T47D (cell line): ENCODE data around the gene PAGR1.
"Not testable (repeated sequence)": the region's sequence is repeated elsewhere in the genome, so short reads cannot be mapped to it uniquely, and the experiment has no call there.

Source experiments
- DNase-seq, 2 experiments: peaks; one replicate each; pipeline versions ENCODE4 v3.0.0 to v3.0.0-alpha.2; 2011 to 2012; ENCODE audit warnings: low read depth in 1 of 2, low spot score in 1 of 2
- JUND ChIP-seq: IDR thresholded peaks from 2 replicates; pipeline ENCODE4 v1.6.1; 2012; ENCODE audit warnings: low read depth
- in situ Hi-C: cut with HindIII; loops from 2 replicates; pipeline ENCODE4 v1.10.0; 2016; ENCODE audit warnings: low sequenced_read_pairs, low pct_unique_long_range_greater_than_20kb

The PAGR1 gene

DNA sequence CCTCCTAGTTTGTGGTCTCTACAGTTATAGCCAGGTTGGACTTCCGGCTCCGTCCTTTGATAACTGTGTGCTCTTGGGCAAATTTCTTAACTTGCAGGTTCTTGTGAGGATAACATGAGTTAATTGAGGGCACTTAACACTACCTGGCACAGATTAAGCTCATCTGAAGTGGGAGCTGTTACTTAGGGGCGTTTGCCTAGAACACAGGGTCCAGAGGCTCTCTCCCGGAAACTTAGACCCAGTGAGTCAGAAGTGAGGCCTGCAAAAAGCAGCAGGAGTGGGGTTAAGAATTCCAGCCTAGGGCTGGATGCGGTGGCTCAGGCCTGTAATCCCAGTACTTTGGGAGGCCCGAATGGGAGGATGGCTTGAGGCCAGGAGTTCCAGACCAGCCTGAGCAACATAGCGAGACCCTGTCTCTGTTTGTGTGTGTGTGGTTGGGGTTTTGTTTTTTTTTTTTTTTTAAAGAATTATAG lies 5.7 kb downstream of the PAGR1 start:
- DNase-seq = no peak
- TF ChIP-seq JUND = no peak
- in situ Hi-C loops = no loop called here

DNA sequence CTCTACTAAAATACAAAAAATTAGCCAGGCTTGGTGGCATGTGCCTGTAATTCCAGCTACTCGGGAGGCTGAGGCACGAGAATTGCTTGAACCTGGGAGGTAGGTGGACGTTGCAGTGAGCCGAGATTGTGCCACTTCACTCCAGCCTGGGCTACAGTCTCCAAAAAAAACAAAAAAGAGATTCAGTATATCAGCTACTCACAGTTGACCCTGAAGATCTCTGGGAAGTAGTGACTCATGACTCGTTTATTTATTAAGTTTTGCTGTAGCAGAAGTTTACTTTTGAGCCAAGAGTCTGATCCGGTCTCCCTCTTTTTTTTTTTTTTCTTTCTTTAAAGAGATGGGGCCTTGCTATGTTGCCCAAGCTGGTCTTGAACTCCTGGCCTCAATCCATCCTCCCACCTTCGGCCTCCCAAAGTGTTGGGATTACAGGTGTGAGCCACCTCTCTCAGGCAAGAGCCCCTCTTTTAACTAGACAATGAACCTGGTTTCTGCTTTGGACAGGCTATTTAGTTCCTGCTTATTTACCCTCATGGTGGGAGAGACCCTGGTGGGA lies 8.7 kb downstream of the PAGR1 start:
- no peak for DNase-seq
- no peak for TF ChIP-seq JUND
- in situ Hi-C loops = no loop called here

DNA sequence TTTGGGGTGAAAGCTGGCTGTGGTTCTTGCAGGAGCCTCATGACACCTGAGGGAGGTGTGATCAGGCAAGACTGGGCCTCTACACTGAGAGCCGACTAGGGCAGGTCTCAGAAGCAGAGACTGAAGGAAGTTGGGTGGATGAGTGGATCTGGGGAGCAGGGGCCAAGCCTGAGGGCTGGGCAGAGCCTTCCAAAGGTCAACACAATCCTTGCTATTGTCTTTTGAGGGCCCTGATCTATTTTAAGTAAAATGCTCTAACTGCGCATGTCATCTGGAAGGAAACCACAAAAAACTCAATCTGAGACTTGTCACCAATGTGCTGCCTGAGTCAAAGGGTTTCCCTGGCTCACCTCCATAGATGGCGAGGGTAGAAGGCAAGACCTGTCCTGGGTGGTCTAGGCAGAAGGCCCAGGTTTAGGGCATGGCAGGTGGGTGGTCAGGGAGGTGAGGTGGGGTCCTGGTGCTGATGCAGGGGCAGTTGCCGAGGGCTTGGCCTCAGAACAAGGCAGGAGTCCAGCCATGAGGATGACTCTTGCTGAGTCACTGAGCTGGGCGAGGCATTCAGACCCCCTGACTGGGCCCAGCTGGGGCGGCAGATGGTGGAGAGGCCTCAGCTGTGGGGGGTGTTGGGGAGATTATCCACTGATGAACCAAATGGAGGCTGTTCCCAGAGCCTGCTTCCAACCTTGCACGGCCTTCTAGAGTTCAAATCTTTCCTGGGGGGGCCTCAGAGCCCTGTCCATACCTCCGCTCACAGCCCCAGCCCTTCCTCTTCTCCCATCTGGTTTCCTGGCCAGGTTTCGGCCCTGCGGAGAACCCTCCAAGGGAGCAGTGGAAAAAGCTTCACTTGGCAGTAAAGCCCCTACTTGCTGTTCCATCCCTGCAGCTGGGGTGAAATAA lies 9.4 kb downstream of the PAGR1 start:
- in situ Hi-C loops = no loop called here
- TF ChIP-seq JUND = no peak
- DNase-seq = no peak

DNA sequence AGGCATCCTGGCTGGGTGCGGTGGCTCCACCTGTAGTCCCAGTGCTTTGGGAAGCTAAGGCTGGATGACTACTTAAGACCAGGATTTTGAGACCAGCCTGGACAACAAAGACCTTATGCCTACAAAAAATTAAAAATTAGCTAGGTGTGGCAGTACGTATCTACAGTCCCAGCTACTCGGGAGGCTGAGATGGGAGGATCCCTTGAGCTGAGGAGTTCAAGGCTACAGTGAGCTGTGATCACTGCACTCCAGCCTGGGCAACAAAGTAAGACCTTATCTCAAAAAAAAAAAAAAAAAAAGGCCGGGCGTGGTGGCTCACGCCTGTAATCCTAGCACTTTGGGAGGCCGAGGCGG lies 10.4 kb downstream of the PAGR1 start:
- in situ Hi-C loops = no loop called here
- no peak for TF ChIP-seq JUND
- no peak for DNase-seq

DNA sequence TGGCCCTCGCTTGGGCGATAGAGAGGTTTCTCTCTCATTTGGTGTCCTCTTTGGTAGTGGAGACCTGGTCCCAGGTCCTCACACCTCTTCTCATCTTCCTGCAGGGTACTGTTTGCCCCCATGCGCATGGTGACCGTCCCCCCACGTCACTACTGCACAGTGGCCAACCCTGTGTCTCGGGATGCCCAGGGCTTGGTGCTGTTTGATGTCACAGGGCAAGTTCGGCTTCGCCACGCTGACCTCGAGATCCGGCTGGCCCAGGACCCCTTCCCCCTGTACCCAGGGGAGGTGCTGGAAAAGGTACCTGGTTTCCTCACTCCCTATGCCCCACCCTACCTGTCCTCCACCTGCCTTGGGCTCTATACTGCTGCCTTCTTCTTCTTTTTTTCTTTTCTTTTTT lies 14.8 kb downstream of the PAGR1 start:
- DNase-seq = no peak
- TF ChIP-seq JUND = no peak
- in situ Hi-C loops = no loop called here

DNA sequence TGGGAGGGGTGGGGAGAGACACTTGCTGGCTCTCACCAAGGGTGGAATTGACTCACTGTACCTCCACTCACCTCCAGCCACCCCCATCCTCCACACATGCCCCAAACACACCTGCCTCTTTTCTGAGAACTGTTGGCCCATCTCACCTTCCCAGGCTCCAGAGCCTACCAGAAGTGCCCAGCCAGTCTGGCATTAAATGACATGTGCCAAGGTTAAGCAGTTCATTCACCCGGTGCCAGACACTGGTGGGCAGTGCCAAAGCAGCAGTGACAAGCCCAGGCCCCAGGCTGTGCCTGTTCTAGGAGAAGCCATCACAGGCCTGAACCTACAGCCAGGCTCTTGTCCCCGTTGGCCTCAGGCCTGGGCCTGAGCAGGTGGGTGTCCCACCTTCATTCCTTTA lies 15.5 kb downstream of the PAGR1 start:
- TF ChIP-seq JUND = no peak
- no peak for DNase-seq
- in situ Hi-C loops = no loop called here

DNA sequence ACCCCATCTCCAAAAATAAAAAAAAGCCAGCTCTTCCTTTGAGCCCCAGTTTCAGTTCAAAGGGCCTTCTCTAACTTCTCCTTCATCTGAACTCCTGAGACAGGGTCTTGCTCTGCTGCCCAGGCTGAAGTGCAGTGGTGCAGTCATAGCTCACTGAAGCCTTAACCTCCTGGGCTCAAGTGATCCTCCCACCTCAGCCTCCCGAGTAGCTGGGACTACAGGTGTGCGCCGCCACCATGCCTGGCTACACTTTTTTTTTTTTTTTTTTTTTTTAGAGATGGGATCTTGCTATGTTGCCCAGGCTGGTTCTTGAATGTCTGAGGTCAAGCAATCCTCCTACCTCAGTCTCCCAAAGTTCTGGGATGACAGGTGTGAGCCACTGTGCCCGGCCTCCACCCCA lies 17.3 kb downstream of the PAGR1 start:
- in situ Hi-C loops, DNase-seq: not testable (repeated sequence)

DNA sequence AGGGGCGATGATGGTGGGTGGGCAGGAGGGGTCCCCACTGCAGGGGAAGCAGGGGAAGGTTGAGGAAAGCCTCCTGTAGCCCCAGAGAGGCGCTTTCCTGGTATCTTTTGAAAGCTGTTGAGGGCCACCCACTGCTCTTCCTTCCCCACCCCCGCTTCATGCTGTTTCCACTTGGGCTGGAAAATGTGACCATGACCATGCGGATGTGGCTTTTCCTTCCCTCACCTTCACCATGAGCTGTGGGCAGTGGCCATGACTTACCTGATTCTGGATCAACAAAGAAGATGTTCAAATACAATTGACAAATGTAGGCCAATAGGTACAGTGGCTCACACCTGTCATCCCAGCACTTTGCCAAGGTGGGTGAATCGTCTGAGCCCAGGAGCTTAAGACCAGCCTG lies 18.1 kb downstream of the PAGR1 start:
- in situ Hi-C loops = no loop called here
- no peak for TF ChIP-seq JUND
- no peak for DNase-seq

DNA sequence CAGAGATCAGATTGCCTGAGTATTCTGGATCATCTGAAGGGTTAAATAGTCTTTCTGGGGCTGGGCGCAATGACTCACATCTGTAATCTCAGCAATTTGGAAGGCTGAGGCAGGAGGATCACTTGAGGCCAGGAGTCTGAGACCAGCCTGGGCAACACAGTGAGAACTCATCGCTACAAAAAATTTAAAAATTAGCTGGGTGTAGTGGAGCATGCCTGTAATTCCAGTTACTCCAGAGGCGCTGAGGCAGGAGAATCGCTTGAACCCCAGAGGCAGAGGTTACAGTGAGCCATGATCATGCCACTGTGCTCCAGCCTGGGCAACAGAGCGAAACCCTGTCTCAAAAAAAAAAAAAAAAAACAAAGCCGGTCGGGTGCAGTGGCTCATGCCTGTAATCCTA lies 20.0 kb downstream of the PAGR1 start:
- in situ Hi-C loops = no loop called here
- no peak for DNase-seq
- TF ChIP-seq JUND = no peak

DNA sequence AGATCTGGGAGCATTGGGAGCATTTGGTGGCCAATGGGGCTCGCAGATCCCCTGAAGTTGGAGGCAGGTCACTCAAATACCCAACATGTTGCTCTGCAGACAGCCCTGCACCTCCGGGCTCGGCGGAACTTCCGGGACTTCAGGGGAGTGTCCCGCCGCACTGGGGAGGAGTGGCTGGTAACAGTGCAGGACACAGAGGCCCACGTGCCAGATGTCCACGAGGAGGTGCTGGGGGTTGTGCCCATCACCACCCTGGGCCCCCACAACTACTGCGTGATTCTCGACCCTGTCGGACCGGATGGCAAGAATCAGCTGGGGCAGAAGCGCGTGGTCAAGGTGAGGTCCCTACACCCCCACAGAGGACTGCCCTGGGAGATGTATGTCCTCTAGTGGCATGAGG lies 20.7 kb downstream of the PAGR1 start:
- in situ Hi-C loops = no loop called here
- TF ChIP-seq JUND = no peak

DNA sequence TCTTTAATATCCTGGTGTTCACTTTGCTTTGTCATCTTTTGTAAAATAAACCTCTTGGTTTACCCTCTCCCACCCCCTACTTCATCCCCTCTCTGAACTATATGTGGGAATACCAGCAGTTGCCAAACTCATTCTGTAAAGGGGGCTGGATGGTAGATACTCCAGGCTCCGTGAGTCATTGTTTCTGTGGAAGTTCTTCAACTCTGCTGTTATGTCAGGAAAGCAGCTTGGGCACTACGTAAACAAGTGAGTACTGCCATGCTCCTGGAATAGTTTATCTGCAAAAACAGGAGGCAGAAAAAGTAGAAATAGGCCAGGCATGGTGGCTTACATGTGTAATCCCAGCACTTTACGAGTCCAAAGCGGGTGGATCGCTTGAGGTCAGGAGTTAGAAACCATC lies 21.9 kb downstream of the PAGR1 start:
- no peak for TF ChIP-seq JUND
- in situ Hi-C loops = no loop called here
- DNase-seq = no peak

More for the DNA sequence above, 20.7 kb downstream of the PAGR1 start:
- no peak for DNase-seq

DNA sequence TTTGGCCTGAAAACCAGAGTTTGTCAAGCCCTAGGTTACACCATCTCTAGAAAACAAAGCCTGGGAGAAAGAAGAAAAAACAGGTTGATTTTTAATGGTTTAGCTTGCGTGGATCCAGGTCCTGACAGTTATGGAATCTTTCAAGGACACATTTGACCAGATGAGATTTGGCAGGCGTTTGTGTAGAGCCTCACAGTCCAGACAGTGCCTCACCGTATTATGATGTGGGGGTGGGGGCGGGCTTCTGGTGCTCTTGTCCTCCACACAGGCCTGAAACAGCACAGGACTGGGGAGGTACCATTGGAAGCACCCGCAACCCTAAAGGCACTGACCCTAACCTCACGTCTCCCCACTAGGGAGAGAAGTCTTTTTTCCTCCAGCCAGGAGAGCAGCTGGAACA lies 23.9 kb downstream of the PAGR1 start:
- in situ Hi-C loops = no loop called here
- TF ChIP-seq JUND = no peak
- DNase-seq = no peak

DNA sequence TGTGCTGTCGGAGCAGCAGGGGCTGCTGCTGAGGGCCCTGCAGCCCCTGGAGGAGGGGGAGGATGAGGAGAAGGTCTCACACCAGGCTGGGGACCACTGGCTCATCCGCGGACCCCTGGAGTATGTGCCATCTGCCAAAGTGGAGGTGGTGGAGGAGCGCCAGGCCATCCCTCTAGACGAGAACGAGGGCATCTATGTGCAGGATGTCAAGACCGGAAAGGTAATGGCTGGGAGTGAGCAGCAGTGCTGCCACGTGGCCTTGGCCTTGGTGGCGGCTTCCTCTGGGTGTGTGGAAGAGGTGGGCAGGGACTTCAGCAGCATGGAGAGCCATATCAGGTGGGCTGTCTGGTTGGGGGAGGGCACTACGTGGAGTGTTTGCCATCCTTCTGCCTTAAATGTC lies 24.3 kb downstream of the PAGR1 start:
- no peak for TF ChIP-seq JUND
- no peak for DNase-seq
- in situ Hi-C loops = no loop called here
